Left renal cortex interstitium (tissue), 4 donors: ENCODE measurements around the gene DCAKD. TPM values are rescaled to one million over a fixed set of nuclear protein-coding genes. Genes with fewer than 3 reads are reported as not detected.
"Not testable (repeated sequence)": the region's sequence is repeated elsewhere in the genome, so short reads cannot be mapped to it uniquely, and the experiment has no call there.

ENCODE experiments used
- DNase-seq, 4 donors: peaks; one replicate each; pipeline ENCODE4 v3.0.0-alpha.2; 2013; ENCODE audit warnings: low read depth in 4 of 4, low spot score in 2 of 4, missing footprints in 1 of 4
- polyA plus RNA-seq, 4 donors: library from polyadenylated mRNA; unstranded; fragments of 120-200 nt; gene quantifications; one replicate each; pipeline ENCODE4 v1.2.1, GENCODE V29; 2013; ENCODE audit not compliant: insufficient read length in 4 of 4

The DCAKD gene
- polyA plus RNA-seq, 4 donors, result 46.3 to 69.4 (median 57.5) TPM

DNA sequence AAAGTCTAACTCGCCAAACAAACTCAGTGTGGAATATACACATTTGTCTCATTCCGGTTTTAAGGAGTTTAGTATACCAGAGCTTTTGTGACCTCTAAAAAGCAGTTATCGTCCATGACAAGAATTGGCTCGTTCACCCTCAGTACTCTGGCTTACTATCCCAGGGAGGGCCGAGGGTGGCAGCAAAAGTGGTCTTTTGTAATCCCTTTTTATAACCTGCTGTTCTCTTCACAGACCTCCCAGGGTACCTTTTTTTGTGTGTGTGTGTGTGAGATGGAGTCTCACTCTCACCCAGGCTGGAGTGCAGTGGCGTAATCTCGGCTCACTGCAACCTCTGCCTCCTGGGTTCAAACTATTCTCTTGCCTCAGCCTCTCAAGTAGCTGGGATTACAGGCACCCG, 18.6 kb upstream of the DCAKD start:
- no peak for DNase-seq

DNA sequence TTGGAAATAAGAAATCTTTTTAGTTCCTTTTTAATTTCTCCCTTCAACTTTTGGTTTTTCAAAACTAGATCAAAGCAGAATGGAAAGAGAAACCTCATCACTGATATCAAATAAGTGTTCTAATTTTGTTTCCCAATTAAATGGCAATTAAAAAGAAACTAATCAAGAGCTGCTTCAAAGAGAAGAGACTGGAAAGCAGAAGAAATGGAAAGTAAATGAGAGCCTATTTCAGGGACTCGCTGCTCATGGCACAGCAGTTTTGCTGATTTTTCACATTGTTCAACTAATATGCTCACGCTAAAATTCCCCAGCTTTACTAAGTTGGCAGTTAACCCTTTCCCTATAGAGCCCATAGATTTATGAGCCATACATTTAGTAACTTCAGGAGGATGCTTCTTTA, 16.2 kb upstream of the DCAKD start:
- DNase-seq, result no peak

DNA sequence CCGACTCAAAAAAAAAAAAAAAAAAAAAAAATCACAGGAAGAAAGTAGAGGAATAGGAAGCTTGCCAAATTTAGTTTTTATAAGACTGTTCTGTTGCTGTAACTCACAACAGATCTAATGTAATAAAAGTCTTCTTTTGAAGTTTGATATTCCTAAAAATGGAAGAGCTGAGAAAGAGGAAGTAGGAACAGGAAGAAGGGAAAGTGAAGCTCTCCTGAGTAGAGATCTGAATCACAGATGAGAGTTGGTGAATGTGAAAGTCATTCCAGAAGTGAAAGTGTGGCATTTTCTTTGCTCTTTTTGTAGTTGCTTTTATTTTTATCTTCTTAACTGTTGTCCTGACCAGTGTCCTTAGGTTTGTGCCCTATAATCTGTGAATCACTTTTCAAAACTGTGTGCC, 11.8 kb upstream of the DCAKD start:
- no peak for DNase-seq

DNA sequence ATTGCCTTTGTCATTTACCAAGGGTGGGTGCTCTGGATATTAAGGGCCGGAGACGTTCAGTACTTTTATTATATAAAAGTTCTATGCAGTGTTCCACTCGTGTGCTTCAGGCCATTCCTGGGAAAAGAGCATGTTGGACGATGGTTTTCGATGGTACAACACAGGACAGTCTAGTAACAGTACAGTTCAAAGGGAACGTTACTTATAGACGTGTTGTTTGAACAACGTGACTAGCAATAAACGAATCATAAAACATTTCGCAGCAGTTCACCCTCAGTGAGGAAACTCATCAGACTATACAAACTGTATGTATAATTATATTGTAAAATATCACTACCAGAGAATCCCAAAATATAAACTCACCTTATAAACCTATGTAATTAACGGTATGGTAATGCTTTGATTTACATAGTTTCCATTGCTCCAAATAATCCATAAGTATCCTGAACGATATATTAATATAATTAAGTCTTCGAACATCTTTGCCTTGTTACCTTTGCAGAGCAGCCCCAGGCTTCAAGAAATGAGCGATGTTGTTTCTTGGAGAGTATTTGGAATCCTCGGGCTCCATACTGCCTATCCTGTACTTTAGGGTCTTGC, 10.3 kb upstream of the DCAKD start:
- DNase-seq, result no peak

DNA sequence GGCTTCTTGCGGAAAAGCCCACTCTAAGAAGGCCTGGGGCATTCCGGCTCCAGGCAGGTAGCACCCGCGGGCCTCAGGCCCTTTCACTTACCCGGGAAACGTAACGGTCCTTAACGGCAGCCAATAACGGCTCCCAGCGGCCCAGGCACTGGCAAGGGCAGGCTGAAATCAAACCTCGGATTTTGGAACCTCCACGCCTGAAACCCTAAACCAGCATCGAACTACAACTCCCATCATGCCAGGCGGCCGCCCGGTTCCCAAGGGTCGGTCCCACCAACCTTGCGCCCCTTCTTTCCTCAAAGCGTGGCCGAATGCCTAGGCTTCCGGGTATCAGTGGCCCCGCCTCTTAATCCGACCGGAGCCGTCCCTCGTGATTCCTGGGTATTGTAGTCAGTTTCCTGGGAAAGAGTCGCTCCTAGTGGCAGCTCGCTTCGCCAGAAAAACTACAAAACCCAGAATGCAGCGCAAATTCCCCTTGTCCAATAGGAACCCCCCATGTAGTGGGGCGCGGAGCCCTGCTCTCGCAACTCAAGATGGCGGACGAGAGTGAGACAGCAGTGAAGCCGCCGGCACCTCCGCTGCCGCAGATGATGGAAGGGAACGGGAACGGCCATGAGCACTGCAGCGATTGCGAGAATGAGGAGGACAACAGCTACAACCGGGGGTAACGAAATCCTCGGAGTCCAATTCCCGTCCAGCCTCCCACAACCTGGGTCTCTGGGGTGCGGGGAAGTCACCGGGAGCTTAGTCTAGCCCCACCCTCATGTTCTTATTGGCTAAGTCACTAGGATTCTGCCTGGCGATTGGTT, 9.6 kb upstream of the DCAKD start, which contains the start of gene NMT1:
Gene NMT1 (plus strand): TSS at position 521 of the 809 bp plus-strand sequence. CDS start 13 bp downstream, at position 534.
- peak; percentile 98 to 100 (median 99) for DNase-seq

DNA sequence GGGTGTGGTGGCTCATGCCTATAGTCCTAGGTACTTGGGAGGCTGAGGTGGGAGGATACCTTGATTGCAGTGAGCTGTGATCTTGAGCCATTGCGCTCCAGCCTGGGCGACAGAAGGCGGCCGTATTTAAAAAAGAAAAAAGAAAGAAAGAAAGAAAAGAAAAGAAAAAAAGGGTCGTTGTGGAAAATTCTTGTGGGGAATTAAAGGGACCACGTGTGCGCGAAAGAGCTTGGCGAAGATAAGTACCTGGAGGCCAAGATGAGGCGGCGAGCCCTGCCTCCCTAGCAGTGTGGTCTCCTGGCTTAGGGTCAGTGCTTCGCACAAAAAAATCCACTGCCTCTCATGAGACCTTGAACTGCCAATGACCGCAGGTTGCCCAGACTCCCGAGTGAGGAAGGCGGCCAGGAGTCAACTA, 9.0 kb upstream of the DCAKD start:
- DNase-seq, result no peak

- no peak for DNase-seq
Measured at GRCh38 chr17:45052052-45052772, 780 bp upstream of the DCAKD start.

DNA sequence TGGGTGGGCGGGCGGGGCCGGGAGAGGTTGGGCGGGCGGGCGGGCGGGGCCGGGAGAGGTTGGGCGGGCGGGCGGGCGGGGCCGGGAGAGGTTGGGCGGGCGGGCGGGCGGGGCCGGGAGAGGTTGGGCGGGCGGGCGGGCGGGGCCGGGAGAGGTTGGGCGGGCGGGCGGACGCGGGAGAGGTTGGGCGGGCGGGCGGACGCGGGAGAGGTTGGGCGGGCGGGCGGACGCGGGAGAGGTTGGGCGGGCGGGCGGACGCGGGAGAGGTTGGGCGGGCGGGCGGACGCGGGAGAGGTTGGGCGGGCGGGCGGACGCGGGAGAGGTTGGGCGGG, 254 bp upstream of the DCAKD start:
- not testable (repeated sequence) for DNase-seq

DNA sequence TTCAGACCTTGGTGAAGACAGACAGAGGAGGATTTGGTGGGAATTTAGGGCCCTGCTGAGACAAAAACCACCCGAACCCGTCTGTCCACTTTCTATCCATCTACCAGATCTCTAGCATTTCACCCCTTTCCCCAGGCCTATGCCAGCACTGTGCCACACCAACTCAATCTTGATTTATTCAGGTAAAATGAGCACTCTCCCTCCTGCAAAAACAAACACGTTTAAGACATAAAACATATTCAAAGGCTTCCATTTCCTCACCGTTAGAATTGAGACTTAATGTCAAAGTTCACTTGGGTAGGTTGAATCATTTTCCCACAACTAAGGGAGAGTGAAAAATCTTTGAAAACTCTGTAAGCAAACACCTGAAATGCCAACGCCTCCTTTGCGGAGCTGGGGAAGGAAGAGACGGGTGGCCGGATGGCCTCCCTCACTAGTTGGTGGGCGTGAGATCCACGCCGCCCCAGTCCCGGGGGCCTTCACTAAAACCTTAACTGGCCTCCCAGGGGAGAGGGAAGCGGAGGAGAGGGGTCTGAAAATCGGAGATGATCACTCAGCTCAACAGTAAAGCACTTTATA, 862 bp downstream of the DCAKD start:
- DNase-seq, result no peak

- DNase-seq, result no peak
Measured at GRCh38 chr17:45048795-45049563, 2.5 kb downstream of the DCAKD start.

DNA sequence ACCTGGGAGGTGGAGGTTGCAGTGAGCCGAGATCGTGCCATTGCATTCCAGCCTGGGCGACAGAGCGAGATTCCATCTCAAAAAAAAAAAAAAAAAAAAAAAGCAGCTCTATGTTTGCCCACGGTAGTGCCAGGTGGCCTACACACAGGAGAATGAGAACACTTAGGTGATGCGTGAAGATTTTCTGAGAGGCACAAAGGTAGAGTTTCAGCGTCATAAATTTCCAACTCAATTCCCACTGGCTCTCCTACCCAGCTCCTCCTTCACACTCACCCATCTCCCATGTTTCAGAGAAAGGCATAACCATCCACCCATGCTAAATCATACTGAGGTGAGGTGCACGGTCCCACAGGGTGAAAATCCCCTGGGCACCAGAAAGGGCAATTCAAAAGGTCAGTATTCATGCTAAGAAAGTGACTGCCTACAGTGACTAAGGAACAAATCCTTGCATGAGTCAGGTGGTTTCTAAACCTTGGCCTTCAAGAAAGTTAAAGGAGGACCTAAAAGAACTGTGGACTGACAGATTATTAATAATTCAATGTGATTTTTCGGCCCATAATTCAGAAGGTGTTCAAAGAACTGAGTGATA, 4.8 kb downstream of the DCAKD start:
- DNase-seq, result no peak

- DNase-seq, result no peak
Measured at GRCh38 chr17:45043813-45044540, 7.5 kb downstream of the DCAKD start.

DNA sequence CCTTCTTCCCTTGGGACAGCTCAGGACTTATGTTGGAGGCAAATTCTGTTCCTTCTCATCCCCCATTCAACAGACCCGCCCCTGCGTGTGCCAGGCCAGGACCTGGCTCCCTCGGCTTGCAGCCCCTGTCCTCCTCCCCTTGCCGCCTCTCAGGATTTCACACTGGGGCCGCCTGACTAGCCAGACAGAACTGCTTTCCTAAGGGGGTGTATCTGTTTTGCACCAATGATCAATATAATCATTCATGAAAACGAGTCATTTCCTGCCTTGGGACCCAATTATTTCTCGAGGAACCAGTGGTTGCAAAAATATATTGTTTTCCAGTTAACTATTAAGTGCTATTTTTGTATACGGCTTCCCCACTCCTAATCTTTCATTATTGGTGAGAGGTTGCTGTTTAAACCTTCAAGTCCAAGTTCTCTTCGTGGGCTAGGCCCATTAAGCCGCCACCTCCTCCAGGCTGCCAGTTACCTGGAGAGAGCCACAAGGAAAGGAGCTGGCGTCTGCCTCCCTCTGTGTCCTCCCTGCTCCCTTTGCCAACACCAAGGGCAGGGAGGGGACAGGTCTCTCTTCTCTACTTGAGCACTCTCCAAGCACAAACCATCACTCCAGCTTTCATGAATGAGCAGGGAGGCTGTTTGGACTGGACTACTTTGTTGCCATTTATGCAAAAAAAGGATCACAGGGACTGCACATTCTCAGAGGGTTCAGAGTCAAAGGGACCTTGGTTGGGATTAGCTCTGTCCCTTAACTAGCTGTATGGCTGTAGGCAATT, 8.9 kb downstream of the DCAKD start:
- DNase-seq, result no peak

- DNase-seq, result no peak
Measured at GRCh38 chr17:45040459-45040858, 11.0 kb downstream of the DCAKD start.

DNA sequence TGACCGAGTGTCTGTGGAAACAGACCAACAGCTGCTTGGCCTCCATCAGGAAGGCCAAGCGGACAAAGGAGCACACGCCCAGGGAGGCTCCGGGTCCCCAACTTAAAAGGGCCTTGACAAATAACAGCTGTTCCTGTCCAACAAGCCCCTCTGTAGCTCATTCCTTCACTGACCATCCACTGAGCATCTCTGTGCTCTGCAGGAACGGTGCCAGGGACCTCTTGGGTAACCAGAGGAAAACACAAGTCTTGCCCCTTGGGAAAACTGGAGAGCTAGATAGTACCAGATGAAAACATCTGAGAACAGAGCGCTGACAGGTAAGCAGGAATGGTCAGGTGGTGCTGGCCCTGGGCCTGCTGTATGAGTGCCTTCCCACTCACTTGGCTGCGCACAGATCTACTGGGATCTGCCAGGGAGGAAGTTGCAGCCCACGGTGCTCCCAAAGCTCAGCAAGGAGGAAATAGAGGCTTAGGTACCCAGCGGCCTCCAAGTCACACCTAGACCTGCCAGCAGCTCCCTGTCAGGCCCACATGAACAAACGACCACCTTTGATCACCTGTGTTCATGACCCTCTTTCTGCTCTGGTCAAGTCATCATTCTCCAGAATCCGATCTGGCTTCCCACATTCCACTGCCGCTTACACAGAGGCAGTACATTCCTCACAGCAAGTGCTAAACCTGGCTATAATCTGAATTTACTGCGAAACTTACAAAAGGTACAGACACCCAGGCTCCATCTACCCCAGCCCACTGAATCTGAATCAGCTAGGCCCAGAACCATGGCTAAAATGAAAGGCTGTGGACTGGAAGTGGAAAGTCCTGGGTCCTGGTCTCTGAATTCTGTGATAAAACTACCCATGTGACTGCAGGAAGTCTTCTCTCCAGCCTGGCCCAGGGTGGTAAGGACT, 12.5 kb downstream of the DCAKD start:
- DNase-seq, result no peak

GRCh38 chr17:45036691-45037090, 14.7 kb downstream of the DCAKD start:
- no peak for DNase-seq

GRCh38 chr17:45035848-45036247, 15.6 kb downstream of the DCAKD start:
- no peak for DNase-seq

DNA sequence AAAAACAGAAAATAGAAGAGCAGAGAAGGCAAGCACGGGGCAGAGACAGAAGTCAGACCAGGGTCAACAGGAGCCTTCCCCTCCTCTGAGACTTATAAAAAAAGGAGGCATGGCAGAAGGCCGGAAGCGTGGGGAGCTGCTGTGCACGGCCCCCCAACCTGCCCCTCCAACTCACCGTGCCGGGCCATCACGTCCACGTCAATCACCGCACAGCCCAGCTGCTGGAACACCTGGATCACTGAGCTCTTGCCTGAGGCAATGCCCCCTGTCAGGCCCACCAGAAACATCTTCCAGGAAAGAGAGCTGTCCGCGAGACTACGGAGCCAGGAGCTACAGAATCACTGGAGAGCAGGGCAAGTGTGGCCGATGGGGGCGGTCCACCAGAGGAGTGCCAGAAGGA, 16.8 kb downstream of the DCAKD start:
- DNase-seq, result no peak
